Gastrocnemius medialis (tissue), 4 donors: Measurements from ENCODE around the gene RRAD.

ENCODE experiments used
- CTCF ChIP-seq, 5 experiments: fragments of 450-650 bp in 3 of 5; fragments of 200-600 bp in 2 of 5; sonication (generic) in 2 of 5; IDR thresholded peaks in 4 of 5; conservative IDR thresholded peaks in 1 of 5; 1 replicate in 4 of 5; 2 replicates in 1 of 5; pipeline ENCODE4 v1.5.1; 2016 to 2019; ENCODE audit warnings: antibody characterized with exemption in 5 of 5, mild to moderate bottlenecking in 3 of 5, moderate library complexity in 3 of 5
- POLR2A ChIP-seq, 2 donors: fragments of 450-650 bp; IDR thresholded peaks; one replicate each; pipeline ENCODE4 v1.6.1; 2017; ENCODE audit warnings: antibody characterized with exemption in 2 of 2, mild to moderate bottlenecking in 2 of 2, moderate library complexity in 2 of 2

GRCh38 chr16:66906916-66907836 is 18.2 kb downstream of the RRAD start:
- TF ChIP-seq CTCF (IDR thresholded peaks at IDR 0.05 in 4 of 5, conservative IDR thresholded peaks at IDR 0.05 in 1 of 5) (no peak), POLR2A (IDR thresholded peaks at IDR 0.05) (no peak)
